Uterus (tissue), 2 donors: Measurements from ENCODE around the gene MSI2.

Experiments used
- CTCF ChIP-seq, 4 experiments: fragments of 200-600 bp in 2 of 4; fragments of 450-650 bp in 2 of 4; sonication (generic) in 2 of 4; IDR thresholded peaks; one replicate each; pipeline ENCODE4 v1.5.1; 2016 to 2019; ENCODE audit warnings: antibody characterized with exemption in 4 of 4, mild to moderate bottlenecking in 2 of 4, moderate library complexity in 1 of 4
- POLR2A ChIP-seq, 2 donors: fragments of 450-650 bp; IDR thresholded peaks; one replicate each; pipeline ENCODE4 v1.6.1; 2016; ENCODE audit warnings: antibody characterized with exemption in 2 of 2, mild to moderate bottlenecking in 1 of 2, moderate library complexity in 1 of 2

- no peak for TF ChIP-seq POLR2A (IDR thresholded peaks at IDR 0.05)
- TF ChIP-seq CTCF (IDR thresholded peaks at IDR 0.05): no peak
Measured at GRCh38 chr17:57344261-57344660, 87.9 kb downstream of the MSI2 start.
